Esophagus squamous epithelium (tissue), 5 donors: Measurements from ENCODE around the gene CES2. TPM values are rescaled to one million over a fixed set of nuclear protein-coding genes. Genes with fewer than 3 reads are reported as not detected.
"Not testable (repeated sequence)": the region's sequence is repeated elsewhere in the genome, so short reads cannot be mapped to it uniquely, and the experiment has no call there.

Experiments
- DNase-seq: peaks from one replicate; lab custom pipeline; 2025; lab: John Stamatoyannopoulos, UW
- H3K27ac ChIP-seq, 4 donors: fragments of 200-600 bp; sonication (generic); one replicate each; pipeline ENCODE4 v1.5.1; 2016 to 2019; ENCODE audit warnings: mild to moderate bottlenecking in 1 of 4
- H3K27me3 ChIP-seq, 4 donors: fragments of 200-600 bp; sonication (generic); 1 replicate in 3 of 4; 2 replicates in 1 of 4; pipeline versions ENCODE4 v1.5.1 to v1.6.0; 2017 to 2021; ENCODE audit warnings: antibody characterized with exemption in 1 of 4
- H3K36me3 ChIP-seq, 3 donors: fragments of 200-600 bp; sonication (generic); one replicate each; pipeline ENCODE4 v1.5.1; 2016 to 2019
- H3K4me1 ChIP-seq, 3 donors: fragments of 200-600 bp; sonication (generic); one replicate each; pipeline ENCODE4 v1.5.1; 2017 to 2019
- H3K4me3 ChIP-seq, 4 donors: fragments of 200-600 bp; sonication (generic); 1 replicate in 3 of 4; 2 replicates in 1 of 4; pipeline ENCODE4 v1.5.1; 2016 to 2019; ENCODE audit warnings: mild to moderate bottlenecking in 2 of 4, moderate library complexity in 1 of 4
- H3K9me3 ChIP-seq, 3 donors: fragments of 200-600 bp; sonication (generic); one replicate each; pipeline ENCODE4 v1.5.1; 2016 to 2019
- POLR2A ChIP-seq, 4 donors: fragments of 450-650 bp; IDR thresholded peaks; one replicate each; pipeline ENCODE4 v1.6.1; 2017; ENCODE audit warnings: antibody characterized with exemption in 4 of 4, mild to moderate bottlenecking in 4 of 4, moderate library complexity in 3 of 4
- WGBS, 2 donors: methylation state at CpG; one replicate each; pipeline ENCODE4 v1.1.5; 2018; 5-methylcytosine and 5-hydroxymethylcytosine counted together
- intact Hi-C: fragments of 100-400 bp; cut with DNase I; formaldehyde crosslinking; loops from one replicate; pipeline ENCODE4 v1.15.0; 2022
- total RNA-seq, 4 donors: library from RNA; depleted of rRNA; stranded (reverse); fragments of >200 nt; gene quantifications; one replicate each; pipeline ENCODE4 v1.1.0, GENCODE V29; 2016
- TF ChIP-seq, protein P1 (sequence below), 6 experiments: fragments of 450-650 bp in 4 of 6; fragments of 200-600 bp in 2 of 6; sonication (generic) in 2 of 6; IDR thresholded peaks; one replicate each; pipeline ENCODE4 v1.5.1; 2016 to 2019; ENCODE audit warnings: antibody characterized with exemption in 6 of 6, mild to moderate bottlenecking in 4 of 6, moderate library complexity in 4 of 6
- donor health status: DM: yes; HTN: yes; CAD: no.

The CES2 gene
- total RNA-seq, 4 donors from 2014 or later, result 120 to 250 (median 170) TPM

DNA sequence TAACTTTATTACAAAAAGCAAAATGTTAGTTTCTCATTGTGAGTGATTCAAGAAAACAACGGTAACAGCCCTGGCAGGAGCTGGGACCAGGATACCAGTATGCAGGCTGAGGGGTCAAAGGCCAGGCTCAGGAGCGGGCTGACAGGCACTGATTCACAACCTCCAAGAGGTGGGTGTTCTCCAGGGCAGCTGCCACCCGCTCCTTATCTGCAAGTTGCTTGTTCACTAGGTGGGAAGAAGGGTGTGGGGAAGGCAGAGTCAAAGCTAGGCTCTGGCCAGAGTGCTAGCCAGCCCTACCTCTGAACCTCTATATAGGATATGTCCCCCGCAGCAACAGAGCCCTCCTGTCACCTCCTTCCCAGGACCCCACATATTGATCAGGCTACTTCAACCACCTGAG is 3.2 kb upstream of the CES2 start:
- peaks cover 0 to 20% (median 0%) of the 10 kb centered on the region in 3 donors for H3K36me3 ChIP-seq
- no peak overlapping the region for H3K4me3 ChIP-seq
- intact Hi-C loops, result loop anchor here (5.0 kb wide), 1 partner anchor 35 kb away; no protein-coding TSS in a partner anchor
- H3K9me3 ChIP-seq, result no peaks in the 10 kb centered on the region
- 85 to 94% methylated on average over 3 to 4 of the region's 4 CpGs for WGBS, 2 donors
- TF ChIP-seq, protein P1, sequence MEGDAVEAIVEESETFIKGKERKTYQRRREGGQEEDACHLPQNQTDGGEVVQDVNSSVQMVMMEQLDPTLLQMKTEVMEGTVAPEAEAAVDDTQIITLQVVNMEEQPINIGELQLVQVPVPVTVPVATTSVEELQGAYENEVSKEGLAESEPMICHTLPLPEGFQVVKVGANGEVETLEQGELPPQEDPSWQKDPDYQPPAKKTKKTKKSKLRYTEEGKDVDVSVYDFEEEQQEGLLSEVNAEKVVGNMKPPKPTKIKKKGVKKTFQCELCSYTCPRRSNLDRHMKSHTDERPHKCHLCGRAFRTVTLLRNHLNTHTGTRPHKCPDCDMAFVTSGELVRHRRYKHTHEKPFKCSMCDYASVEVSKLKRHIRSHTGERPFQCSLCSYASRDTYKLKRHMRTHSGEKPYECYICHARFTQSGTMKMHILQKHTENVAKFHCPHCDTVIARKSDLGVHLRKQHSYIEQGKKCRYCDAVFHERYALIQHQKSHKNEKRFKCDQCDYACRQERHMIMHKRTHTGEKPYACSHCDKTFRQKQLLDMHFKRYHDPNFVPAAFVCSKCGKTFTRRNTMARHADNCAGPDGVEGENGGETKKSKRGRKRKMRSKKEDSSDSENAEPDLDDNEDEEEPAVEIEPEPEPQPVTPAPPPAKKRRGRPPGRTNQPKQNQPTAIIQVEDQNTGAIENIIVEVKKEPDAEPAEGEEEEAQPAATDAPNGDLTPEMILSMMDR (IDR thresholded peaks at IDR 0.05), result no peak
- no peak for TF ChIP-seq POLR2A (IDR thresholded peaks at IDR 0.05)
- no peak for DNase-seq
- peak overlapping the region in 2 of 4 donors; percentile 98 to 100 for H3K27ac ChIP-seq
- no peaks in the 10 kb centered on the region for H3K27me3 ChIP-seq
- H3K4me1 ChIP-seq, result peaks cover 33 to 86% (median 38%) of the 10 kb centered on the region in 3 donors

DNA sequence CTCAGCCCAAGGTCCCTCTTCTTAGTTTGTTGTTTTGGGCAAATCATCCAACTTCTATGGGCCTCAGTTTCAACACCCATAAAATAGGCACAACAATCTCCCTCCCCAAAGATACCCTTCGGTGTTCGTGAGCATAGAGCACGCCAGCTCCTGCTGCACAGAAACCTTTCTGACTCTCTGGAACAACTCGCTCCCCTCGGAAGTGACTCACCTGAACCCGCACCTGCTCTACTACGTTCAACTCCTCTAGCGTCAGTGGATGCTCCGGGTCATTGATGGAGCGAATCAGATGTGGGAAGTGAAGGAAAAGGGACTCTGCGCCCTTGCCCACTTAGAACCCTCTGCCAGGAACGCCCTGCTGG is 1.6 kb upstream of the CES2 start:
- WGBS, 2 donors, result 0 to 3% methylated on average over 6 to 11 of the region's 12 CpGs
- Histone ChIP-seq H3K27ac (peak overlapping the region; percentile 97 to 100 (median 98)), H3K36me3 (peaks cover 0 to 37% (median 11%) of the 10 kb centered on the region in 3 donors), H3K4me1 (peaks cover 32 to 86% (median 39%) of the 10 kb centered on the region in 3 donors), H3K4me3 (peak overlapping the region; percentile 78 to 100 (median 92)), H3K27me3 (no peaks in the 10 kb centered on the region), H3K9me3 (no peaks in the 10 kb centered on the region)
- no peak for DNase-seq
- intact Hi-C loops, result loop anchor here (5.0 kb wide), 1 partner anchor 36 kb away; no protein-coding TSS in a partner anchor
- TF ChIP-seq, protein P1 (IDR thresholded peaks at IDR 0.05), result no peak
- TF ChIP-seq POLR2A (IDR thresholded peaks at IDR 0.05), result no peak

DNA sequence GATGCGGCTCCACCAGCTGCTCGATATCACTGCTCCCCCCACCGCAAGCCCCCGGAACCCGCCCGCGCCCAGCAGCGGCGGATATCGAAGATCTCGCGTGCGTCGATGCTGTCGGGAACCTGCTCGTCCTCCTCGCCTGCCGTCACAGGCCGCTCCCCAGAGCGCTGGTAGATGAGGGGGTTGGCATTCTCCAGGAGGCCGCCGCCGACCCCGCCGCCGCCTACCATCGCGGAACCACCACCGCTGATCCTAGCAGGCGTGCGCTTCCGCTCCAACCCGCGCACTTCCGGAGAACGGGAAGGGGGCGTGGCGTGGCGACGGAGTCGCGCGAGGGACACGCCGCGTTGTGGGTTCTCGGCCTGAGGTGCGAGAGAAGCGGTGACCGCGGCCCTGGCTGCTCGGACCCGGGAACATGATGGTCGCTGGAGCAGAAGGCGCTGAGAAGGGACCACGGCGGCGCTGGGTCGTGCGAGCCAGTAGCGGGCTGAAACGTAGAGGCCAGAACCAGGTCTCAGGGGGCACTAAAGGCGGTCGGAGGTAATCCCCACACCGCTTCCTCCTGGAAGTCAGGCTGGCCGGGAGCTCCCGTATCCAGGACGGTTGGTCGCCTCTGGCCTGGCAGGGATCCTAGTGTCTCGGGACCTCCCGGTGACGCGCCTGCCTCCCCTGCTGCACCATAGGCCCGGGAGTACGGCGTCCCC is 1.0 kb upstream of the CES2 start, which contains the start of gene CIAO2B:
Gene CIAO2B (minus strand): TSS at position 265 of the 701 bp plus-strand sequence. CDS start 38 bp downstream, at position 227.
- WGBS, 2 donors, result 0% methylated on average over 13 to 22 of the region's 76 CpGs
- Histone ChIP-seq H3K27ac (peak within 1 kb of the TSS; percentile 97 to 100 (median 98)), H3K27me3 (no peaks in the 10 kb centered on the region), H3K4me1 (peaks cover 32 to 85% (median 36%) of the 10 kb centered on the region in 3 donors), H3K4me3 (peak within 1 kb of the TSS; percentile 78 to 100 (median 92)), H3K36me3 (peaks cover 0 to 42% (median 16%) of the 10 kb centered on the region in 3 donors), H3K9me3 (no peaks in the 10 kb centered on the region)
- intact Hi-C loops, result loop anchor here (5.0 kb wide), 1 partner anchor 37 kb away; no protein-coding TSS in a partner anchor
- DNase-seq, result no peak
- TF ChIP-seq POLR2A (IDR thresholded peaks at IDR 0.05), result peak in 3 of 4 donors; percentile 79 to 94 (median 83)
- TF ChIP-seq, protein P1 (IDR thresholded peaks at IDR 0.05), result peak in 1 of 6 experiments; percentile 26

DNA sequence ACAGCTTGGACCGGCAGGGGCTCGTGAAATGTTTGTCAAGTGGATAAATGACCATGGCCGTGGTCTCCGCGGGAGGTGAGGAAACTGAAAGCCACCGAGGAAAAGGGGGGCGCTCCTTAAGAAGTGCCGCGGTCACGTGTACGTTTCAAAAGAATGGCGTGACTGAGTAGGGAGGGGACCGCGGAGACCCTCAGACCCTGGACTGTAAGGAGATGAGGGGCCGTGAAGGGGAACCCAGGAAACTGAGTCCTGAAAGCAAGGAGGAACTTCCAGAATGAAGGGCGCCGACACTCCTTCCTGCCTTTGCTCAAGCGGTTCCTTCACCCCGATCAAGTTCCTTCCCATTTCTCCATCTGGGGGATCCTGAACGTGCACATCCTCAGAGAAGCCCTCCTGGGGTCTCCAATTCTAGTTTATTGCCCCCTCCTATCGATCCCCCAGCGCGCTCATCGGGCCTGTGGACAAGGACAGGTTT is 440 bp upstream of the CES2 start:
- H3K9me3 ChIP-seq, DNase-seq, H3K27me3 ChIP-seq: not testable (repeated sequence)
- H3K4me1 ChIP-seq, result peaks cover 32 to 79% (median 36%) of the 10 kb centered on the region in 3 donors
- intact Hi-C loops, result loop anchor here (5.0 kb wide), 1 partner anchor 38 kb away; no protein-coding TSS in a partner anchor
- peaks cover under 1 to 48% (median 22%) of the 10 kb centered on the region in 3 donors for H3K36me3 ChIP-seq
- peak overlapping the region; percentile 78 to 100 (median 92) for H3K4me3 ChIP-seq
- H3K27ac ChIP-seq, result peak overlapping the region; percentile 97 to 100 (median 98)
- 0% methylated on average over 9 to 19 of the region's 24 CpGs for WGBS, 2 donors

DNA sequence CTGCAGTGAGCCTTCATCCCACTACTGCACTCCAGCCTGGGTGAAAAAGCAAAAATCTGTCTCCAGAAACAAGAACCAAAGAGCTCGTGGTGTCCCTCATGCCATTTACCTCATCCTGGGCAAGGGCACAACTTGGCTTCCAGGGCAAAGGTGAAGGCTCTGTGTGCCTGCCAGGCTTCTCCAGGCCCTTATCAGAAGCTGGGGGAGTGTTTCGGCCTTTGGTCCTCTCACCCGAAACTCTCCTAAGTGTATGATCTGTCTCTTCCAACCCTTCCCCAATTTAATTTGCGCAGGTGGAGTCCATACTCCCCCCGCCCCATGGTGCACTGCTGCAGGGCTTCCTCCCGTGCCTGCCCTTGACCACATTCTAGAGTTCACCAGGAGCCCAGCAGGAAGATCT is 1.1 kb downstream of the CES2 start:
- H3K27me3 ChIP-seq, result no peaks in the 10 kb centered on the region
- TF ChIP-seq, protein P1 (IDR thresholded peaks at IDR 0.05), result no peak
- TF ChIP-seq POLR2A (IDR thresholded peaks at IDR 0.05), result no peak
- H3K4me3 ChIP-seq, result peak overlapping the region; percentile 78 to 100 (median 92)
- 78 to 81% methylated on average over 5 to 6 of the region's 6 CpGs for WGBS, 2 donors
- peaks cover 17 to 60% (median 38%) of the 10 kb centered on the region in 3 donors for H3K36me3 ChIP-seq
- peaks cover 32 to 64% (median 36%) of the 10 kb centered on the region in 3 donors for H3K4me1 ChIP-seq
- intact Hi-C loops, result no loop called here
- peak overlapping the region in 3 of 4 donors; percentile 97 to 100 (median 98) for H3K27ac ChIP-seq
- DNase-seq, result no peak
- no peaks in the 10 kb centered on the region for H3K9me3 ChIP-seq
